Cardiac fibroblast (primary cell): ENCODE data around the gene SLC5A9.
A peak's percentile ranks its signal among the peaks of the same experiment; 100 is the strongest.

Experiments used
- DNase-seq, 2 donors: peaks; one replicate each; pipeline versions ENCODE4 v3.0.0 to v3.0.0-alpha.2; 2010; ENCODE audit warnings: low read depth in 2 of 2
- H3K4me3 ChIP-seq, 2 donors: replicated peaks in 1 of 2; 1 replicate in 1 of 2; 2 replicates in 1 of 2; pipeline ENCODE4 v1.5.1; 2011; ENCODE audit warnings: low read depth in 2 of 2, low read length in 2 of 2, mild to moderate bottlenecking in 2 of 2, moderate library complexity in 1 of 2
- TF ChIP-seq, protein P1 (sequence below): IDR thresholded peaks from one replicate; pipeline ENCODE4 v1.5.1; 2011; ENCODE audit warnings: low read depth, mild to moderate bottlenecking, low read length, inconsistent platforms

SLC5A9 gene

DNA sequence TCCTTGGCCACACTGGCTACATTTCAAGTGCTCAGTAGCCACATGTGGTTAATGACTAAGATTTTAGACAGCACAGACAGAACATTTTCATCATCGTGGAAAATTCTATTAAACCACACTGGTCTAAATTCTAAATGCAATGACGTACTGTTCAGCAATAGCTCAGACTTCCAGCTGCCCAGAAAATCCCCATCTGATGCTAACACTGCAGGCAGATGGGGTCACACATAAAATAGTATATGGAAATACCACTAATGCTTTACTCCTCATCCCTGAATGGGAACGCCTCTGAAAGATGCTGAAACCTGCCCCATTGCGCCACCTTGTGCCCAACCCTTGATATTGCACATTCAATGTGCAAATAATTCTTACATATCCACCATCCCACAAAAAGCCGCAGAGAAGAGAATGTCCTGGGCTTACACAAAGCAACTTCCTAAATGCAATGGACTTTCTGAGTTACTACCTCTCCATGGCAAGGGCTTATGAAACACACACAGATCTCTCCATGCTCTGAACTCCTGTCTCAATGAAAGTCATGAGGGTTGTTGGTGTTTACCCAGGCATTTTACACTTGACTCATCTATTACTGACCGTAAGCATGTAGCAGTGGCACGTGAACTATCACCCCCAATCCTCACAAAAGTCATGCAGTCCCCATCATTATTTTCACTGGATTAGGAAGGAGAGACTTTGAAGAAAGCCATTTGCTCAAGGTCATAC is 20.3 kb upstream of the SLC5A9 start:
- no peak overlapping the region for H3K4me3 ChIP-seq
- TF ChIP-seq, protein P1, sequence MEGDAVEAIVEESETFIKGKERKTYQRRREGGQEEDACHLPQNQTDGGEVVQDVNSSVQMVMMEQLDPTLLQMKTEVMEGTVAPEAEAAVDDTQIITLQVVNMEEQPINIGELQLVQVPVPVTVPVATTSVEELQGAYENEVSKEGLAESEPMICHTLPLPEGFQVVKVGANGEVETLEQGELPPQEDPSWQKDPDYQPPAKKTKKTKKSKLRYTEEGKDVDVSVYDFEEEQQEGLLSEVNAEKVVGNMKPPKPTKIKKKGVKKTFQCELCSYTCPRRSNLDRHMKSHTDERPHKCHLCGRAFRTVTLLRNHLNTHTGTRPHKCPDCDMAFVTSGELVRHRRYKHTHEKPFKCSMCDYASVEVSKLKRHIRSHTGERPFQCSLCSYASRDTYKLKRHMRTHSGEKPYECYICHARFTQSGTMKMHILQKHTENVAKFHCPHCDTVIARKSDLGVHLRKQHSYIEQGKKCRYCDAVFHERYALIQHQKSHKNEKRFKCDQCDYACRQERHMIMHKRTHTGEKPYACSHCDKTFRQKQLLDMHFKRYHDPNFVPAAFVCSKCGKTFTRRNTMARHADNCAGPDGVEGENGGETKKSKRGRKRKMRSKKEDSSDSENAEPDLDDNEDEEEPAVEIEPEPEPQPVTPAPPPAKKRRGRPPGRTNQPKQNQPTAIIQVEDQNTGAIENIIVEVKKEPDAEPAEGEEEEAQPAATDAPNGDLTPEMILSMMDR = peak; percentile 79
- peak; percentile 81 to 97 for DNase-seq

DNA sequence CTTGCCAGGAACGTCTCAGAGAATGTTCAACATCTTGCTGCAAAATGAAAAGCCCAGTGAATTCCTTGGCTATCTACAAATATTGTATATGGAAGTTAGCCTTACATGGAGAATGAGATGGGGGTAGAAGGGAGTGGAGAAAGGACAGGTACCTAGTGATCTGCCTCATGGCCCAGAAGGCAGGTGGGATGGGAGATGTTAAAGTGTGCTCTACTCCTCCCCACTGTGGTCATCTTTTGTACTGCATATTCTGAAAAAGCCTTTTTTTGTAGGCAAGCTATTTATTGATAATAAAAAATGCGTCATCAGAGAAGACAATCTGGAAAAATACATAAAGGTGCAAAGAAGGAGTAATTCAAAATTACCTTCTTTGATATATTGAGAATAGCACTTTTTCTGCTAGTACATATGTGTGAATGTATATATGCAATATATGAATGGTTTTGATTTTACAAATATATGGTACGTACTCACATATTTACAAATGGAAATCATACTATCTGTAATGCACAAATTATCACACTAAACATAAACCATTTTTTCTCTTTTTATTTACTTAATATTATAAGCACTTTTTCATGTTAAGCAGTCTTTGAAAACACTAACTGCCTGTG is 19.1 kb upstream of the SLC5A9 start:
- no peak overlapping the region for H3K4me3 ChIP-seq
- peak; percentile 40 to 60 for DNase-seq
- TF ChIP-seq, protein P1 = peak; percentile 59

DNA sequence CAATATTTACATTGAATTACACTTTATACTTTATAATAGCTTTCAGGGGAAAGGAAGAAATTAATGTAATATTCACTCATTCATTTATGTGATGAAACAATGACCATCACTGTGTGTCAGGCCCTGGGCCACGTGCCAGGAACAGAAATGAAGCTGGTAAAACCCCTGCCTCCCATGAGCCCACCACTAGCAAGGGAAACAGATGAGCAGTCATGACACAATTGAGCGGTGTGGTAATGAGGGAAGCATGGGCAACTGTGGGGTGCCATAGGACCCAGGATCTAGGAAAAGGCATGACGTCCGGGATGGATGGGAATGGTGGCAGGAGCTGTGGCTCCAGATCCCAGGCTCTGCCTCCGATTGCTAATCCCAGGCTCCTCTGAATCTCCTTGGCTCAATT is 17.0 kb upstream of the SLC5A9 start:
- no peak for DNase-seq
- TF ChIP-seq, protein P1 = no peak
- H3K4me3 ChIP-seq = no peak overlapping the region

DNA sequence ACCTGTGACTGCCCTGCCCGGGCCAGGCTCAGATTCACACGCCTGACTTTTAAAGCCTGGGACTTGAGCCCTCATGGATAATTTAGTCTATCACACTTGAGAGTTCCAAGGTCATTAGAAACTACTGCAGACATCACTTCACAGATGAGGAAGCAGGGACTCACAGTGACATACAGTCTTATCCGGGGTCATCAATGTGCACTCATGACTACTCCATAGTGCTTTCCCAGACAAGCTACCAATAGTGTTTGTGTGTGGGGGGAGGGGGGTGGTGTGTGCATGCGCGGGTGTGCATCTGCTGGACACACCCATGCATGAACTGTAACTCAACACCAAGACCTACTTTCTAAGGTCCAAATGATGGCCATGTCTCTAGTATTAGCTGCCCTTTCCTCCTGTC is 16.1 kb upstream of the SLC5A9 start:
- no peak overlapping the region for H3K4me3 ChIP-seq
- TF ChIP-seq, protein P1 = no peak
- DNase-seq = no peak

DNA sequence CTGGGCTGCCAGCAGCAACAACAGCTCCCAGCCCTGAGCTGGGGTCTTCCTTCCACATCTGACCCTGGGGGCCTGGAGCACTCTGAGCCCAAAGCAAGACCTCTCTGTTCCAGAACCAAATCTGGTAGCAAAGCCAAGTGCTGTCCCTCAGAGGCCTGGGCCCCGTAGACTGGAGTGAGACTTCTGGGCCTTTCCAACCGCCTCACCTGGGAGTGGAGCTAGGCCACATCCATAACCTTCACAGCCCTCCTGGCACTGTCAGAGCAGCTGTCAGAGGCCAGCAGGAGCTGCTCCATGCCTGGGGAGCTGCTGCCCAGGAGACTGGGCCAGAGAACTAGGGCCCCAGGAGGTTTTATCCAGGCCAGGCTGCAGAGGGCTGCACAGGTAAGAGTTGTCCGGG is 15.4 kb upstream of the SLC5A9 start:
- no peak overlapping the region for H3K4me3 ChIP-seq
- no peak for DNase-seq
- TF ChIP-seq, protein P1 = no peak

DNA sequence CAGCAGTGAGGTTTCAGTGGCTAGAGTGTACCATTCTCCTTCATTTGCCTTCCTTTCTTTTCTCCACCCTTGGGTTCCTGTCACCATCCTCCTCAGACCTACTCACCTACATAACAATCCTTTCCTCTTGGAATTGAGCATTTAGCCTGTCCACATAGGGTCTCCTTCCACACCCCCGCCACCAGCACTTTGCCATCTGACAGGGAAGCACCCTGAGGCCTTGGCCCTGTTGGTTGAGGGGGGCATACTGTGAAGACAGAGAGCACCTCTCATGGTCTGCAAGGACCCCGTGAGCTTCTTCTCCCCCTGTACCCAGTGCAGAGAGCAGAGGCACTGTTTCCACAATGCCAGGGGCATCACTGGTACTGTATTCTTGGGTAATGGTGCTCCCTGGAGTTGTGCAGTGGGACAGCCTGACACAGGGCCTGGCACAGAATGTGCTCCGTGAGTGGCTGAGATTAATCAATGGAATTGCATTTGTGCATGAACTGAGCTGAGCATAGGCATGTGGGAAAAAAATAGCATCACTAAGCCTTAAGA is 14.9 kb upstream of the SLC5A9 start:
- no peak for DNase-seq
- TF ChIP-seq, protein P1 = no peak
- no peak overlapping the region for H3K4me3 ChIP-seq
